H1 (cell line): ENCODE results near the gene PLXNA4.

Source experiments
- CEBPB ChIP-seq: IDR thresholded peaks from 2 replicates; pipeline ENCODE4 v1.6.1; 2012; ENCODE audit warnings: low read depth, low read length
- CTCF ChIP-seq, 3 experiments: IDR thresholded peaks; 1 replicate in 2 of 3; 2 replicates in 1 of 3; pipeline versions ENCODE4 v1.5.1 to v1.6.1; 2011; ENCODE audit warnings: low read length in 3 of 3, mild to moderate bottlenecking in 3 of 3, inconsistent platforms in 2 of 3, low read depth in 1 of 3, moderate library complexity in 1 of 3; ENCODE audit not compliant: insufficient read depth in 1 of 3; ENCODE audit errors: control extremely low read depth in 1 of 3
- EZH2 ChIP-seq: fragments of 200-600 bp; sonication (generic); IDR thresholded peaks from 2 replicates; pipeline ENCODE4 v1.7.1; 2012; ENCODE audit warnings: low read depth, mild to moderate bottlenecking, moderate library complexity, low read length, inconsistent platforms; ENCODE audit not compliant: severe bottlenecking
- KDM5A ChIP-seq: fragments of 200-600 bp; IDR thresholded peaks from 2 replicates; pipeline ENCODE4 v1.7.1; 2012; ENCODE audit warnings: mild to moderate bottlenecking, low read length, inconsistent platforms, mixed read lengths
- MAFK ChIP-seq: IDR thresholded peaks from 2 replicates; pipeline ENCODE4 v1.6.1; 2012; ENCODE audit warnings: low read depth, mild to moderate bottlenecking, improper control_type of control experiment, low read length
- MAX ChIP-seq: IDR thresholded peaks from 2 replicates; pipeline ENCODE4 v1.6.1; 2012; ENCODE audit warnings: inconsistent platforms
- POLR2A ChIP-seq, 2 experiments: IDR thresholded peaks; 1 replicate in 1 of 2; 2 replicates in 1 of 2; pipeline ENCODE4 v1.6.1; 2011; ENCODE audit warnings: low read depth in 2 of 2, low read length in 2 of 2, mild to moderate bottlenecking in 2 of 2; ENCODE audit errors: control extremely low read depth in 1 of 2
- POLR2AphosphoS5 ChIP-seq: IDR thresholded peaks from 2 replicates; pipeline ENCODE4 v1.6.1; 2011; ENCODE audit warnings: low read depth, low read length
- RXRA ChIP-seq: IDR thresholded peaks from 2 replicates; pipeline ENCODE4 v1.6.1; 2011; ENCODE audit warnings: low read depth, mild to moderate bottlenecking, low read length, moderate library complexity; ENCODE audit not compliant: insufficient read depth
- SP2 ChIP-seq: IDR thresholded peaks from 2 replicates; pipeline ENCODE4 v1.6.1; 2012; ENCODE audit warnings: mild to moderate bottlenecking, low read length, inconsistent platforms
- USF2 ChIP-seq: IDR thresholded peaks from 2 replicates; pipeline ENCODE4 v1.6.1; 2011; ENCODE audit warnings: low read length, improper control_type of control experiment
- ZNF274 ChIP-seq: IDR thresholded peaks from 2 replicates; pipeline ENCODE4 v1.7.0; 2012; ENCODE audit warnings: low read length, borderline replicate concordance; ENCODE audit errors: extremely low read depth

GRCh38 chr7:132203021-132203420 is 373.2 kb downstream of the PLXNA4 start:
- TF ChIP-seq CTCF (IDR thresholded peaks at IDR 0.05; ENCODE audit: control extremely low read depth in 1 of 3, insufficient read depth in 1 of 3, low read depth in 1 of 3, low read length in 3 of 3) (no peak), POLR2A (IDR thresholded peaks at IDR 0.05; ENCODE audit: control extremely low read depth in 1 of 2, low read depth in 2 of 2, low read length in 2 of 2) (no peak), ZNF274 (no peak), KDM5A (no peak), POLR2AphosphoS5 (no peak), USF2 (no peak), MAX (no peak), MAFK (no peak), RXRA (no peak), SP2 (no peak), EZH2 (no peak), CEBPB (no peak)
